IPS-NIHi11 (cell line): ENCODE data around the gene ABCB11.
"Not testable (repeated sequence)": the region's sequence is repeated elsewhere in the genome, so short reads cannot be mapped to it uniquely, and the experiment has no call there.

Source experiments
- DNase-seq: peaks from one replicate; pipeline ENCODE4 v3.0.0; 2012; ENCODE audit warnings: mixed read lengths, low spot score

ABCB11 gene

DNA sequence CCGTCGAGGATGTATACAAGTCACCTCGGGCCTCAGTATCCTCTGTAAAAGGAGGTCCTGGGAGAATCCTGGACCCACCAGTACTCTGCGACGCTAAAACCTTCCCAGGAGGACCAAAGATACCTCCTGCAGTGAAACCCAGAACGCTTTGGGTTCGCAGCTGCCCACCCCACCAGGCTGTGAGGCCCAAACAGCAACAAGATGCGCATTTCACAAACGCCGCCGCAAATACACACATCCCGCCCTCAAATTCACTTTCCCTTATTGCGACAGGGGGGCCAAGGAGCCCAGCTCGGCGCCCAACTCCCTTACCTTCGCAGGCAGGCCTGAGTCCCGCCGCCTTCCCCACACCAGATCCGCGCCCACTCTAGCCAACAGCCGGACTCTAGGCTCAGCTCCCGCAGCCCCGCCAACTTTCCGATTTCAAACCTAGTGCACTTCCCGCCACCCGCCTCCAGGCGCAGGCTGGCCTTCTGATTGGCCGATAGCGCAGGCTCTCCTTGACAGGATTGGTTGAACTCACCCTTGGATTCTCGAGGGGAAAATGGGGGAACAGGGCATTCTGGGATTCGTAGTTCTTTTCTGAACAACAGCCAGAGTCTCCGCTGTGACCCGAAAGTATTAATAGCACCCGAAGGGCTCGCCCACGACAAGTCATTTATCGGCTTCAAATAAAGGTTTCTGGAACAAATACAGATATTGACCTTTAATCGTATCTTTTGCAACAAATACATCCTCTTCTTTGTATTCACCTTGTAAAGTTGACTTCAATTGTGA is 140.9 kb downstream of the ABCB11 start, which contains the start of gene SPC25:
Gene SPC25, minus strand, starts transcription at position 425 of the 777 bp plus-strand sequence. CDS start 911 bp downstream, outside the sequence.
- peak; percentile 97 for DNase-seq

DNA sequence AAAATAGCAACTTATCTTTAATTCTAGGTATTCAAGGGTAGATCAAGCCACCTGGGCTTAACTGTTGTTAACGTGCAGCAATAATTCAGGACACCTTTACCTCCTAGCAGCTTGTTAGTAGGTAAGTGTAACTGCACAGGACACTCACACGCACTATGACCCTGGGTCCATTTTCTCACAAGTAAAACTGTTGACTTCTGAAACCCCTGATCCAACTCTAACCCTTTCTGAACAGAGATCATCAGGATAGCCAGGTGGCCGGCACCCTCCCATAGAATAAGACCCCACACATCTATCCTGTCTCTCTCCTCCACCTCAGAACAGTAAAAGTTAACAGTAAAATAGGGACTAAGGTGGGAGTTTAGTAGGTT is 141.5 kb downstream of the ABCB11 start:
- DNase-seq = no peak

DNA sequence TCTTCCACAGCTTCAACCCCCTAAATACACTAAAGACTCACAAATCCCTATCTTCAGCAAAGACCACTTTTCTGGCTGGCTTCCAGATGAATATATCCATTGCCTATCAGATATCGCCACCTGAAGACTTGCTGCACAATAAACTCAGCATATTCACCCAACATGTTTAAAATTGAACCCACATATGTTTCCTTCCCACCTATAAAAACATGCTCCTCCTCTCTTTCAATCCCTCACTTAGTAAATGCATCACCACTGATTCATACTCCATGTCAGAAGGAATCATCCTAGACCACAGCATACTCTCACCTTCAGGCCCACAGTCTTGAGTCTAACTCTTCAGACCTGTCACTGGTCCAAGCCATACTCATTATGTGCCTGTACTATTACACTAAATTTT is 146.1 kb downstream of the ABCB11 start:
- no peak for DNase-seq

DNA sequence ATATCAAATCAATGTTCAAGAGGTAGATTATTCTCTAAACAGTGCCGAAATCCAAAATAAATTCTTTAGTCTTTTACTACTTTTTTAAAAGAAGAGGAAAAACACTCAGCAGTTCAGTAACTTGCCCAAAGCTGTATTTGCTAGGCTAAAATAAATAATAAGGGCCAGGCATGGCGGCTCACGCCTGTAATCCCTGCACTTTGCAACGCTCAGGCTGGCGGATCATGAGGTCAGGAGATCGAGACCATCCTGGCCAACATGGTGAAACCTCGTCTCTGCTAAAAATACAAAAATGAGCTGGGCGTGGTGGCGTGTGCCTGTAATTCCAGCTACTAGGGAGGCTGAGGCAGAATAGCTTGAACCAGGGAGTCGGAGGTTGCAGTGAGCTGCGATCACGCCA is 149.0 kb downstream of the ABCB11 start:
- DNase-seq = not testable (repeated sequence)

DNA sequence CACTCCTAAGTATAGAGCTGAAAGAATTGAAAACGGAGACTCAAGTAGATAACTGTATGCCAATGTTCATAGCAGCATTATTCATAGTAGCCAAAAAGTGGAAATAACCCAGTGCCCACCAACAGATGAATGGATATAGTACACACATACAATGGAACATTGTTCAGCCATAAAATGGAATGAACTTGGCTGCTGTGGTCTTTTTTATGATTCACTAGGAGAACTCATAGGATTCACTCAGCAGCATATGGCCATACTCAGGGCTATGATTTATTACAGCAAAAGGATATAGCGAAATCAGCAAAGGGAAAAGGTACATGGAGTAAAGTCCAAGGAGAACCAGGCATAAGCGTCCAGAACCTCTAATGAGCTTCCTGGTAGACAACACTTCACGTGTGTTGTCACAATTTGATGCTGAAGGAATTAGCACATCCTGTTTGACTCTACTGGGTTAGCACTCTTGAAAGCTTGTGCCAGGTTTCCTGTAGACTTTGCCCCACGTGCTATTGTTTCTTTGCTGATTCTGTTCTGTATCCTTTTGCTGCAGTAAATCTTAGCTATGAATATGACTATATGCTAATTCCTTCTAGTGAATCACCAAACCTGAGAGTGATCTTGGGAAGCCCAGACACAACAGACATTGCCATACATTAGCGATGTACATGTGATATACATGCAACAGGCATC is 156.6 kb downstream of the ABCB11 start:
- no peak for DNase-seq

DNA sequence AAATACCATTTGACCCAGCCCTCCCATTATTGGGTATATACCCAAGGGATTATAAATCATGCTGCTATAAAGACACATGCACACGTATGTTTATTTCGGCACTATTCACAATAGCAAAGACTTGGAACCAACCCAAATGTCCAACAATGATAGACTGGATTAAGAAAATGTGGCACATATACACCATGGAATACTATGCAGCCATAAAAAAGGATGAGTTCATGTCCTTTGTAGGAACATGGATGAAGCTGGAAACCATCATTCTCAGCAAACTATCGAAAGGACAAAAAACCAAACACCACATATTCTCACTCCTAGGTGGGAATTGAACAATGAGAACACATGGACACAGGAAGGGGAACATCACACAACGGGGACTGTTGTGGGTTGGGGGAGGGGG is 160.3 kb downstream of the ABCB11 start:
- not testable (repeated sequence) for DNase-seq
